SU-DHL-6 (cell line): ENCODE measurements around the gene SYTL2.

Experiments
- H2AFZ ChIP-seq: fragments of 200-600 bp; sonication (generic); 2 replicates; pipeline ENCODE4 v1.6.1; 2014; ENCODE audit warnings: low read depth, mild to moderate bottlenecking, moderate library complexity, mixed read lengths, antibody characterized with exemption, low read length; ENCODE audit not compliant: severe bottlenecking
- H3F3A ChIP-seq: fragments of 200-600 bp; shearing (Covaris generic); 2 replicates; pipeline ENCODE4 v1.6.0; 2016; ENCODE audit warnings: antibody characterized with exemption, mild to moderate bottlenecking; ENCODE audit not compliant: insufficient read depth
- H3K27ac ChIP-seq: fragments of 200-600 bp; sonication (generic); 2 replicates; pipeline ENCODE4 v1.5.1; 2016; ENCODE audit warnings: low read depth, mild to moderate bottlenecking, low read length, moderate library complexity, mixed read lengths
- H3K27me3 ChIP-seq: fragments of 200-600 bp; sonication (generic), shearing (Covaris generic); 2 replicates; pipeline ENCODE4 v1.6.0; 2014; ENCODE audit warnings: mild to moderate bottlenecking, low read length
- H3K36me3 ChIP-seq: fragments of 200-600 bp; sonication (generic); 2 replicates; pipeline ENCODE4 v1.6.1; 2014; ENCODE audit warnings: mild to moderate bottlenecking, low read length, mixed read lengths
- H3K4me2 ChIP-seq: fragments of 300-600, 200-600 bp; shearing (Covaris generic), sonication (generic); 2 replicates; pipeline ENCODE4 v1.6.0; 2014; ENCODE audit warnings: low read length, low read depth, mild to moderate bottlenecking; ENCODE audit not compliant: poor library complexity, severe bottlenecking
- H3K4me3 ChIP-seq: fragments of 200-600 bp; sonication (generic); 2 replicates; pipeline ENCODE4 v1.5.1; 2014; ENCODE audit warnings: antibody characterized with exemption, low read length, mild to moderate bottlenecking, mixed read lengths; ENCODE audit not compliant: insufficient read depth, poor library complexity, severe bottlenecking
- H3K79me2 ChIP-seq: fragments of 200-600 bp; sonication (generic); 2 replicates; pipeline ENCODE4 v1.6.1; 2014; ENCODE audit warnings: mild to moderate bottlenecking, low read length, moderate library complexity; ENCODE audit not compliant: insufficient read depth
- H3K9ac ChIP-seq: fragments of 200-600 bp; sonication (generic); 2 replicates; pipeline ENCODE4 v1.7.0; 2014; ENCODE audit warnings: mild to moderate bottlenecking, low read length
- H3K9me2 ChIP-seq: fragments of 200-600 bp; sonication (generic); replicated peaks from 2 replicates; pipeline ENCODE4 v1.6.1; 2014; ENCODE audit warnings: low read length; ENCODE audit not compliant: insufficient read depth
- H3K9me3 ChIP-seq: fragments of 200-600 bp; sonication (generic); 2 replicates; pipeline ENCODE4 v1.6.1; 2014; ENCODE audit warnings: low read length, mixed read lengths; ENCODE audit not compliant: insufficient read depth
- H4K20me1 ChIP-seq: fragments of 200-600 bp; sonication (generic); 2 replicates; pipeline ENCODE4 v1.6.1; 2014; ENCODE audit warnings: low read depth, mild to moderate bottlenecking, antibody characterized with exemption, low read length, moderate library complexity, mixed read lengths
- CTCF ChIP-seq: fragments of 200-600 bp; sonication (generic); IDR thresholded peaks from one replicate; pipeline ENCODE4 v1.5.1; 2017; ENCODE audit warnings: antibody characterized with exemption, mild to moderate bottlenecking, low read length, moderate library complexity; ENCODE audit not compliant: insufficient read depth, poor library complexity, severe bottlenecking
- EZH2phosphoT487 ChIP-seq: fragments of 200-600 bp; sonication (generic), shearing (Covaris generic); conservative IDR thresholded peaks from 2 replicates; pipeline ENCODE4 v1.6.1; 2018; ENCODE audit warnings: mild to moderate bottlenecking, antibody characterized with exemption, low read length, moderate library complexity, mixed read lengths

The SYTL2 gene

GRCh38 chr11:85806876-85807275 is 4.1 kb downstream of the SYTL2 start:
- 0 out of 2 replicates have a peak, but pooled peaks cover 7% of the 10 kb centered on the region for H3K79me2 ChIP-seq
- H3K4me2 ChIP-seq, result no peak overlapping the region
- no peak overlapping the region for H3K9ac ChIP-seq
- no peaks in the 10 kb centered on the region for H3K9me2 ChIP-seq
- H3K36me3 ChIP-seq, result no peaks in the 10 kb centered on the region
- H4K20me1 ChIP-seq, result no peaks in the 10 kb centered on the region
- TF ChIP-seq EZH2phosphoT487, result no peak
- no peak for TF ChIP-seq CTCF
- no peak overlapping the region for H2AFZ ChIP-seq
- no peaks in the 10 kb centered on the region for H3K9me3 ChIP-seq
- H3K27me3 ChIP-seq, result no peaks in the 10 kb centered on the region
- H3K4me3 ChIP-seq, result no peak overlapping the region
- H3K27ac ChIP-seq, result no peak overlapping the region
- peaks cover 14% of the 10 kb centered on the region for H3F3A ChIP-seq

GRCh38 chr11:85806016-85806415 is 4.9 kb downstream of the SYTL2 start:
- Histone ChIP-seq H3F3A (peaks cover 14% of the 10 kb centered on the region), H3K4me2 (no peak overlapping the region), H3K36me3 (no peaks in the 10 kb centered on the region), H2AFZ (no peak overlapping the region), H3K27me3 (no peaks in the 10 kb centered on the region), H3K9me2 (no peaks in the 10 kb centered on the region), H3K9ac (no peak overlapping the region), H3K4me3 (no peak overlapping the region), H3K27ac (no peak overlapping the region), H3K79me2 (0 out of 2 replicates have a peak, but pooled peaks cover 7% of the 10 kb centered on the region), H4K20me1 (no peaks in the 10 kb centered on the region), H3K9me3 (no peaks in the 10 kb centered on the region)
- TF ChIP-seq CTCF (no peak), EZH2phosphoT487 (no peak)

GRCh38 chr11:85805387-85805786 is 5.6 kb downstream of the SYTL2 start:
- Histone ChIP-seq H3K9me2 (no peaks in the 10 kb centered on the region), H3K27me3 (no peaks in the 10 kb centered on the region), H3K4me2 (no peak overlapping the region), H3K9ac (no peak overlapping the region), H3K79me2 (0 out of 2 replicates have a peak, but pooled peaks cover 7% of the 10 kb centered on the region), H3K27ac (no peak overlapping the region), H3K9me3 (no peaks in the 10 kb centered on the region), H4K20me1 (no peaks in the 10 kb centered on the region), H3F3A (peaks cover 14% of the 10 kb centered on the region), H3K36me3 (no peaks in the 10 kb centered on the region), H3K4me3 (no peak overlapping the region), H2AFZ (no peak overlapping the region)
- TF ChIP-seq CTCF, result no peak
